Adrenal gland (tissue), 5 donors: ENCODE data around the gene MYL9.

Source experiments
- POLR2A ChIP-seq, 2 donors: fragments of 450-650 bp; IDR thresholded peaks; one replicate each; pipeline ENCODE4 v1.6.1; 2017; ENCODE audit warnings: antibody characterized with exemption in 2 of 2, mild to moderate bottlenecking in 2 of 2, moderate library complexity in 1 of 2
- TF ChIP-seq, protein P1 (sequence below), 6 experiments: fragments of 450-650 bp in 4 of 6; fragments of 200-600 bp in 2 of 6; sonication (generic) in 1 of 6; IDR thresholded peaks; 1 replicate in 5 of 6; 2 replicates in 1 of 6; pipeline versions ENCODE4 v1.5.1 to v1.8.0; 2016 to 2021; ENCODE audit warnings: antibody characterized with exemption in 6 of 6, mild to moderate bottlenecking in 2 of 6, moderate library complexity in 1 of 6
- donor health status: DM: no; HTN: no; CAD: no.

DNA sequence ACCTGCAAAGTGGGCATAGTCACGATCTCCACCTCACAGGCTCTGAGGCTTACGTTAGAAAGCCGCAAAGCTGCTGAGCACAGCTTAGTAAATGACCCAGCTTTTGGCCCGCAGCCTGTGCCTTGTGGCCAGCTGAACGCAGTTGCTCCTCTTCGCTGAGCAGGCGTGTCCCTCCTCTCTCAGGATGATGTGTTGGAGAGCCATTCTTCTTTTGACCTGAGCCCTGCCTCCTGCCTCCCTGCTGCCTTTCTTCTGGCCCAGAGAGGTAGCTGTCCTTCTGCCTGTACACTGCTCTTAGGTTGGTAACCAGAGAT, 47.6 kb upstream of the MYL9 start:
- TF ChIP-seq, protein P1, sequence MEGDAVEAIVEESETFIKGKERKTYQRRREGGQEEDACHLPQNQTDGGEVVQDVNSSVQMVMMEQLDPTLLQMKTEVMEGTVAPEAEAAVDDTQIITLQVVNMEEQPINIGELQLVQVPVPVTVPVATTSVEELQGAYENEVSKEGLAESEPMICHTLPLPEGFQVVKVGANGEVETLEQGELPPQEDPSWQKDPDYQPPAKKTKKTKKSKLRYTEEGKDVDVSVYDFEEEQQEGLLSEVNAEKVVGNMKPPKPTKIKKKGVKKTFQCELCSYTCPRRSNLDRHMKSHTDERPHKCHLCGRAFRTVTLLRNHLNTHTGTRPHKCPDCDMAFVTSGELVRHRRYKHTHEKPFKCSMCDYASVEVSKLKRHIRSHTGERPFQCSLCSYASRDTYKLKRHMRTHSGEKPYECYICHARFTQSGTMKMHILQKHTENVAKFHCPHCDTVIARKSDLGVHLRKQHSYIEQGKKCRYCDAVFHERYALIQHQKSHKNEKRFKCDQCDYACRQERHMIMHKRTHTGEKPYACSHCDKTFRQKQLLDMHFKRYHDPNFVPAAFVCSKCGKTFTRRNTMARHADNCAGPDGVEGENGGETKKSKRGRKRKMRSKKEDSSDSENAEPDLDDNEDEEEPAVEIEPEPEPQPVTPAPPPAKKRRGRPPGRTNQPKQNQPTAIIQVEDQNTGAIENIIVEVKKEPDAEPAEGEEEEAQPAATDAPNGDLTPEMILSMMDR (IDR thresholded peaks at IDR 0.05) = no peak
- TF ChIP-seq POLR2A (IDR thresholded peaks at IDR 0.05) = peak in 1 of 2 donors; percentile 56
